Spleen (tissue), 11 donors: ENCODE measurements around the gene SLIT3. TPM values are rescaled to one million over a fixed set of nuclear protein-coding genes. Genes with fewer than 3 reads are reported as not detected.

Experiments
- DNase-seq: peaks from one replicate; pipeline ENCODE4 v3.0.0-alpha.2; 2020
- H3K27ac ChIP-seq, 8 donors: fragments of 200-600 bp; sonication (generic) in 7 of 8; 1 replicate in 4 of 8; 2 replicates in 4 of 8; pipeline versions ENCODE4 v1.5.0 to v1.8.0; 2016 to 2021; ENCODE audit warnings: inconsistent platforms in 4 of 8, mild to moderate bottlenecking in 4 of 8, moderate library complexity in 1 of 8
- H3K27me3 ChIP-seq, 7 donors: fragments of 200-600 bp; sonication (generic) in 6 of 7; replicated peaks in 1 of 7; 1 replicate in 4 of 7; 2 replicates in 3 of 7; pipeline versions ENCODE4 v1.5.0 to v1.8.0; 2016 to 2021; ENCODE audit warnings: inconsistent platforms in 3 of 7, mild to moderate bottlenecking in 1 of 7
- H3K36me3 ChIP-seq, 6 donors: fragments of 200-600 bp; sonication (generic) in 5 of 6; 1 replicate in 4 of 6; 2 replicates in 2 of 6; pipeline versions ENCODE4 v1.5.0 to v1.8.0; 2016 to 2021; ENCODE audit warnings: inconsistent platforms in 2 of 6
- H3K4me1 ChIP-seq, 6 donors: fragments of 200-600 bp; sonication (generic) in 5 of 6; 1 replicate in 3 of 6; 2 replicates in 3 of 6; pipeline versions ENCODE4 v1.5.0 to v1.8.0; 2016 to 2021; ENCODE audit warnings: inconsistent platforms in 3 of 6
- H3K4me3 ChIP-seq, 8 donors: fragments of 200-600 bp; sonication (generic) in 7 of 8; 1 replicate in 4 of 8; 2 replicates in 4 of 8; pipeline versions ENCODE4 v1.5.0 to v1.8.0; 2016 to 2021; ENCODE audit warnings: inconsistent platforms in 4 of 8, mild to moderate bottlenecking in 4 of 8, moderate library complexity in 2 of 8
- H3K9me3 ChIP-seq, 8 donors: fragments of 200-600 bp; sonication (generic) in 7 of 8; 1 replicate in 4 of 8; 2 replicates in 4 of 8; pipeline versions ENCODE4 v1.5.0 to v1.8.0; 2016 to 2021; ENCODE audit warnings: inconsistent platforms in 4 of 8
- POLR2A ChIP-seq, 3 donors: fragments of 450-650 bp; IDR thresholded peaks; one replicate each; pipeline ENCODE4 v1.5.1; 2017; ENCODE audit warnings: antibody characterized with exemption in 3 of 3, mild to moderate bottlenecking in 1 of 3
- POLR2AphosphoS5 ChIP-seq, 3 donors: sonication (generic); formaldehyde crosslinking; IDR thresholded peaks; one replicate each; pipeline ENCODE4 v1.5.1; 2017; ENCODE audit warnings: antibody characterized with exemption in 3 of 3
- WGBS, 5 donors: extraction: QIAGEN DNeasy Blood & Tissue Kit in 3 of 5; methylation state at CpG; one replicate each; pipeline versions ENCODE4 v1.1.5 to v1.1.7; 2013 to 2018; 5-methylcytosine and 5-hydroxymethylcytosine counted together
- intact Hi-C: fragments of 100-400 bp; cut with DNase I; formaldehyde crosslinking; loops from one replicate; pipeline ENCODE4 v1.15.0; 2023; ENCODE audit warnings: low total_unique reads
- polyA plus RNA-seq, 3 donors: library from polyadenylated mRNA; stranded (reverse); fragments of 200-250 nt; gene quantifications; one replicate each; pipeline ENCODE4 v1.2.1, GENCODE V29; 2013
- total RNA-seq, 7 donors: library from RNA; depleted of rRNA in 3 of 7; stranded (reverse); fragments of >200 nt in 3 of 7; fragmentation: NEBNext Ultra II Directional in 4 of 7; extraction: Animal tissue kit (Norgen Biotek cat#: 25700) in 4 of 7; gene quantifications; one replicate each; pipeline versions ENCODE4 v1.1.0 to v1.2.1, GENCODE V29; 2016 to 2021
- TF ChIP-seq, protein P1 (sequence below), 11 experiments: fragments of 200-600 bp in 7 of 11; fragments of 450-650 bp in 4 of 11; sonication (generic) in 4 of 11; IDR thresholded peaks in 8 of 11; conservative IDR thresholded peaks in 3 of 11; 1 replicate in 7 of 11; 2 replicates in 4 of 11; pipeline versions ENCODE4 v1.4.0 to v1.8.0; 2016 to 2021; ENCODE audit warnings: antibody characterized with exemption in 11 of 11, inconsistent platforms in 4 of 11, mild to moderate bottlenecking in 1 of 11
- donor health status: healthy with polysubstance abuse.
- donor health status: DM: no; HTN: no; CAD: no; lungs with moderate emphysema.
- donor health status: DM: no; HTN: no; CAD: no.
- donor health status: Bipolar disorder and iron deficiency.
- donor health status: healthy.
- donor health status: DM: no; HTN: no; CAD: no.
- donor health status: DM: yes; HTN: yes; CAD: no.

SLIT3 gene
- total and polyA plus RNA-seq, 10 donors, result 0.33 to 54.0 (median 13.2) TPM

GRCh38 chr5:168728546-168729211 is 572.3 kb downstream of the SLIT3 start:
- no peak for DNase-seq
- WGBS, 5 donors, result 96 to 100% (median 97%) methylated on average over 1 of the region's 1 CpG
- H3K36me3 ChIP-seq, result no peaks in the 10 kb centered on the region
- TF ChIP-seq, protein P1, sequence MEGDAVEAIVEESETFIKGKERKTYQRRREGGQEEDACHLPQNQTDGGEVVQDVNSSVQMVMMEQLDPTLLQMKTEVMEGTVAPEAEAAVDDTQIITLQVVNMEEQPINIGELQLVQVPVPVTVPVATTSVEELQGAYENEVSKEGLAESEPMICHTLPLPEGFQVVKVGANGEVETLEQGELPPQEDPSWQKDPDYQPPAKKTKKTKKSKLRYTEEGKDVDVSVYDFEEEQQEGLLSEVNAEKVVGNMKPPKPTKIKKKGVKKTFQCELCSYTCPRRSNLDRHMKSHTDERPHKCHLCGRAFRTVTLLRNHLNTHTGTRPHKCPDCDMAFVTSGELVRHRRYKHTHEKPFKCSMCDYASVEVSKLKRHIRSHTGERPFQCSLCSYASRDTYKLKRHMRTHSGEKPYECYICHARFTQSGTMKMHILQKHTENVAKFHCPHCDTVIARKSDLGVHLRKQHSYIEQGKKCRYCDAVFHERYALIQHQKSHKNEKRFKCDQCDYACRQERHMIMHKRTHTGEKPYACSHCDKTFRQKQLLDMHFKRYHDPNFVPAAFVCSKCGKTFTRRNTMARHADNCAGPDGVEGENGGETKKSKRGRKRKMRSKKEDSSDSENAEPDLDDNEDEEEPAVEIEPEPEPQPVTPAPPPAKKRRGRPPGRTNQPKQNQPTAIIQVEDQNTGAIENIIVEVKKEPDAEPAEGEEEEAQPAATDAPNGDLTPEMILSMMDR (IDR thresholded peaks at IDR 0.05 in 8 of 11, conservative IDR thresholded peaks at IDR 0.05 in 3 of 11), result no peak
- TF ChIP-seq POLR2AphosphoS5 (IDR thresholded peaks at IDR 0.05) (no peak), POLR2A (IDR thresholded peaks at IDR 0.05) (no peak)
- H3K4me1 ChIP-seq, result no peaks in the 10 kb centered on the region
- peaks cover 0 to 6% (median 0%) of the 10 kb centered on the region in 7 donors for H3K27me3 ChIP-seq
- no peak overlapping the region for H3K27ac ChIP-seq
- H3K4me3 ChIP-seq, result no peak overlapping the region
- intact Hi-C loops, result no loop called here
- H3K9me3 ChIP-seq, result peaks cover 0 to 41% (median 35%) of the 10 kb centered on the region in 8 donors

DNA sequence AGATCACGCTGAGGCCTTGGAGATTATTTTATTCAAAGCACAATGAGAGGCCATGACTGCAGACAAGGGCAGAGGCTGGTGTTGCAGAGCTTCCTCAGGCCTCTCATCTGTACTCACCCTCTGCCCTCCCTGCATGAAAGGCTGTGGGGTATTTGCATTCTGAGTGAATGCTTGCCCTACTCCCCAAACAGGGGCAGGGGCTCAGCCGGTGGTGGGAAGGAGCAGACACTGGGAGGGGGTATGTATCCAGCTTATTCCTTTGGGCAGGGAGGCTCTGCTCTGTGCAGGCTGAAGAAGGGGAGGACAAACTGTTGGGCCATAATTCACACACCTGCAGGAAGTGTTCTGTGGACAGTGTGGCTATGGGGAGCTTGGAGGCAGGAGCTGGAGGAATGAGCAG is 573.4 kb downstream of the SLIT3 start:
- no peaks in the 10 kb centered on the region for H3K36me3 ChIP-seq
- no peak overlapping the region for H3K4me3 ChIP-seq
- H3K27ac ChIP-seq, result no peak overlapping the region
- H3K27me3 ChIP-seq, result peaks cover 0 to 7% (median 0%) of the 10 kb centered on the region in 7 donors
- WGBS, 5 donors, result 56 to 77% (median 60%) methylated on average over 2 of the region's 2 CpGs
- TF ChIP-seq, protein P1 (IDR thresholded peaks at IDR 0.05 in 8 of 11, conservative IDR thresholded peaks at IDR 0.05 in 3 of 11), result no peak
- intact Hi-C loops, result no loop called here
- peaks cover 0 to 41% (median 35%) of the 10 kb centered on the region in 8 donors for H3K9me3 ChIP-seq
- H3K4me1 ChIP-seq, result no peaks in the 10 kb centered on the region
- no peak for DNase-seq

DNA sequence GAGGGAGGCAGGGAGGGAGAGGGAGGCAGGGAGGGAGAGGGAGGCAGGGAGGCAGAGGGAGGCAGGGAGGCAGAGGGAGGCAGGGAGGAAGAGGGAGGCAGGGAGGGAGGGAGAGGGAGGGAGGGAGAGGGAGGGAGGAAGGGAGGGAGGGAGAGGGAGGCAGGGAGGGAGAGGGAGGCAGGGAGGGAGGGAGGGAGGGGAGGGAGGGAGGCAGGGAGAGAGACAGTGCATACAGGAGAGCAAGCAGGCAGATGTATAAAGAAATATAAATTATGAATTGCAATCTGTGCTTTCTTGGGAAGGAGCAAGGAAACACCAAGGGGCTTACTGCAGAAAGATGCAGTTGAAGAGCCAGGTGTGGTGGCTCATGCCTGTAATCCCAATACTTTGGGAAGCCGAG is 574.6 kb downstream of the SLIT3 start:
- TF ChIP-seq, protein P1 (IDR thresholded peaks at IDR 0.05 in 8 of 11, conservative IDR thresholded peaks at IDR 0.05 in 3 of 11), result no peak
- TF ChIP-seq POLR2A (IDR thresholded peaks at IDR 0.05), result no peak
- no peak for TF ChIP-seq POLR2AphosphoS5 (IDR thresholded peaks at IDR 0.05)
- H3K27ac ChIP-seq, result no peak overlapping the region

DNA sequence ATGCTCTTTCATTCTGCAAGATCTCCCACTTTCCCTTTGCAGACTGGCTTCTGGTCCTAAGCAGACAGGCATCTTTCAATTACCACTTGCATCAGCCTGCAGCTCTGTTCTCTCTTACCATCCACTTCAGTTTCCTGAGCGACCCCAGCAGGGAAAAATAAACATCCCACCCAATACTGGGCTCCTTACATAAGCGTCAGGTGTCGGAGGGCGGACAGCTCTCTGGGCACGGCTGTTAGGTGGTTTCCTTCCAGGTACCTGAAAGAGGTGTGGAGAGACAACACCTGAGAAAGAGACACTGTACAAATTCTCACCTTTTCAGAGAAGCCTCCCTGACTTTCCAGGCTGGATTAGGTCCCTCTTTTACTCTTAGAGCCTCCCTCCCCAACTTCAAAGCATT is 576.7 kb downstream of the SLIT3 start:
- H3K4me1 ChIP-seq, result no peaks in the 10 kb centered on the region
- peaks cover 0 to 7% (median 0%) of the 10 kb centered on the region in 7 donors for H3K27me3 ChIP-seq
- H3K4me3 ChIP-seq, result no peak overlapping the region
- intact Hi-C loops, result no loop called here
- 64 to 72% (median 69%) methylated on average over 5 of the region's 5 CpGs for WGBS, 5 donors
- H3K36me3 ChIP-seq, result no peaks in the 10 kb centered on the region
- no peak for DNase-seq
- H3K27ac ChIP-seq, result no peak overlapping the region
- TF ChIP-seq POLR2AphosphoS5 (IDR thresholded peaks at IDR 0.05), result no peak
- TF ChIP-seq POLR2A (IDR thresholded peaks at IDR 0.05), result no peak
- TF ChIP-seq, protein P1 (IDR thresholded peaks at IDR 0.05 in 8 of 11, conservative IDR thresholded peaks at IDR 0.05 in 3 of 11), result no peak
- peaks cover 0 to 26% (median 22%) of the 10 kb centered on the region in 8 donors for H3K9me3 ChIP-seq

More for the DNA sequence above, 574.6 kb downstream of the SLIT3 start:
- H3K9me3 ChIP-seq, result peaks cover 0 to 41% (median 35%) of the 10 kb centered on the region in 8 donors
- no peaks in the 10 kb centered on the region for H3K36me3 ChIP-seq
- WGBS, 5 donors, result 83 to 100% (median 91%) methylated on average over 1 of the region's 1 CpG
- H3K27me3 ChIP-seq, result peaks cover 0 to 7% (median 0%) of the 10 kb centered on the region in 7 donors
- no peak for DNase-seq
- no peak overlapping the region for H3K4me3 ChIP-seq
- H3K4me1 ChIP-seq, result no peaks in the 10 kb centered on the region
- intact Hi-C loops, result no loop called here
